HEK293T (cell line): ENCODE results near the gene CAPN13.

Experiments
- ARNT ChIP-seq: fragments of 450-650 bp; IDR thresholded peaks from 2 replicates; pipeline ENCODE4 v1.6.1; 2017; ENCODE audit warnings: mild to moderate bottlenecking
- CTBP1 ChIP-seq: fragments of 450-650 bp; IDR thresholded peaks from 2 replicates; pipeline ENCODE4 v1.6.1; 2016; ENCODE audit warnings: borderline replicate concordance
- ELF4 ChIP-seq: fragments of 450-650 bp; IDR thresholded peaks from 2 replicates; pipeline ENCODE4 v1.6.1; 2017; ENCODE audit warnings: antibody characterized with exemption
- FOXA1 ChIP-seq: fragments of 450-650 bp; IDR thresholded peaks from 2 replicates; pipeline ENCODE4 v1.6.1; 2016; ENCODE audit warnings: mild to moderate bottlenecking
- FOXK2 ChIP-seq: fragments of 450-650 bp; IDR thresholded peaks from 2 replicates; pipeline ENCODE4 v1.6.1; 2016; ENCODE audit warnings: mild to moderate bottlenecking
- HDGF ChIP-seq: fragments of 450-650 bp; IDR thresholded peaks from 2 replicates; pipeline ENCODE4 v1.6.1; 2017; ENCODE audit warnings: antibody characterized with exemption, borderline replicate concordance
- L3MBTL2 ChIP-seq: fragments of 450-650 bp; conservative IDR thresholded peaks from 2 replicates; pipeline ENCODE4 v1.6.1; 2016; ENCODE audit warnings: mild to moderate bottlenecking
- LEF1 ChIP-seq: fragments of 450-650 bp; IDR thresholded peaks from 2 replicates; pipeline ENCODE4 v1.6.1; 2017; ENCODE audit warnings: mild to moderate bottlenecking, borderline replicate concordance
- NFRKB ChIP-seq: fragments of 450-650 bp; IDR thresholded peaks from 2 replicates; pipeline ENCODE4 v1.6.1; 2016; ENCODE audit warnings: mild to moderate bottlenecking, moderate library complexity
- PKNOX1 ChIP-seq: fragments of 450-650 bp; IDR thresholded peaks from 2 replicates; pipeline ENCODE4 v1.6.1; 2016
- SP1 ChIP-seq: fragments of 450-650 bp; IDR thresholded peaks from 2 replicates; pipeline ENCODE4 v1.6.1; 2017

DNA sequence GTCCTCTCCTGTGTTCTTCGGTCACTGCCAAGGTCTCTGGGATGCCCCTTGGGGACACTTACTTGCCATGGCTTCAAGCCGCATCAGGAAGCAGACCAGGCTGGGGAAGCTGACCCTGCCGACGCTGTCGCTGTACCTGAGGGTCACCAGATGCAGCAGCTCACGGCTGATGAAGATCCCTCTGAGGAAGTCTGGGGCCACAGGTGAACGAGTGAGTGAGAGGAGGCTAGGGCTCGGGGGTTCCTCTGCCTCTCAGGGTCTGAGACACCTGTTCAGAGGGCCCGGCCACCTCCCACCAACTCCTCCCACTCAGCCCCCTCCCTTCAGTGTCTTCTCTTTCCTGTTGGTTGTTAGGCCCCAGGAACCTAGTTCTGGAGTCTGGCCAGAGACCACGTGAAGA lies 74.9 kb downstream of the CAPN13 start:
- TF ChIP-seq SP1: no peak
- TF ChIP-seq PKNOX1: no peak
- no peak for TF ChIP-seq HDGF
- TF ChIP-seq ELF4: no peak
- no peak for TF ChIP-seq CTBP1
- no peak for TF ChIP-seq LEF1
- TF ChIP-seq FOXA1: no peak
- TF ChIP-seq NFRKB: no peak
- TF ChIP-seq FOXK2: no peak
- TF ChIP-seq L3MBTL2: no peak
- TF ChIP-seq ARNT: no peak
